Gastroesophageal sphincter (tissue), 3 donors: ENCODE results near the gene EXOSC3.

Source experiments
- CTCF ChIP-seq, 4 experiments: fragments of 200-600 bp in 2 of 4; fragments of 450-650 bp in 2 of 4; sonication (generic) in 1 of 4; IDR thresholded peaks; one replicate each; pipeline ENCODE4 v1.5.1; 2017 to 2019; ENCODE audit warnings: antibody characterized with exemption in 4 of 4, mild to moderate bottlenecking in 2 of 4, moderate library complexity in 2 of 4
- EP300 ChIP-seq: sonication (generic); formaldehyde crosslinking; IDR thresholded peaks from one replicate; pipeline ENCODE4 v1.6.1; 2017; ENCODE audit warnings: antibody characterized with exemption, mild to moderate bottlenecking
- POLR2A ChIP-seq, 2 donors: fragments of 450-650 bp; IDR thresholded peaks; one replicate each; pipeline ENCODE4 v1.6.1; 2017; ENCODE audit warnings: antibody characterized with exemption in 2 of 2, mild to moderate bottlenecking in 2 of 2, moderate library complexity in 1 of 2
- POLR2AphosphoS5 ChIP-seq: sonication (generic); formaldehyde crosslinking; IDR thresholded peaks from one replicate; pipeline ENCODE4 v1.6.1; 2017; ENCODE audit warnings: antibody characterized with exemption

GRCh38 chr9:37775216-37775919 lies 9.5 kb downstream of the EXOSC3 start:
- TF ChIP-seq CTCF (IDR thresholded peaks at IDR 0.05) (no peak), POLR2A (IDR thresholded peaks at IDR 0.05) (no peak), EP300 (no peak), POLR2AphosphoS5 (no peak)
